ENCODE results near the gene SMIM45.

Gene SMIM45

GRCh38 chr22:41951898-41952474 is at the start of gene SMIM45:
Gene SMIM45 (plus strand): TSS chr22:41952150.
- no peak for DNase-seq

- no peak for DNase-seq
These were observed 49.0 kb upstream of the SMIM45 start for GRCh38 chr22:41902932-41903421.

GRCh38 chr22:41904450-41905410 is 47.2 kb upstream of the SMIM45 start:
- no peak for DNase-seq

GRCh38 chr22:41905411-41906202 is 46.3 kb upstream of the SMIM45 start:
- DNase-seq: no peak

- DNase-seq: no peak
These were observed 45.1 kb upstream of the SMIM45 start for GRCh38 chr22:41906822-41907221.

- no peak for DNase-seq
These were observed 44.2 kb upstream of the SMIM45 start for GRCh38 chr22:41907436-41908401.

- no peak for DNase-seq
These were observed 43.3 kb upstream of the SMIM45 start for GRCh38 chr22:41908411-41909309.

- DNase-seq: no peak
These were observed 42.5 kb upstream of the SMIM45 start for GRCh38 chr22:41909310-41910049.

GRCh38 chr22:41910050-41911000 is 41.6 kb upstream of the SMIM45 start:
- peak; percentile 48 for DNase-seq

- DNase-seq: no peak
These were observed 40.8 kb upstream of the SMIM45 start for GRCh38 chr22:41911001-41911611.

GRCh38 chr22:41912338-41913039 is 39.5 kb upstream of the SMIM45 start:
- no peak for DNase-seq

- no peak for DNase-seq
These were observed 38.8 kb upstream of the SMIM45 start for GRCh38 chr22:41913040-41913719.

- DNase-seq: no peak
These were observed 38.0 kb upstream of the SMIM45 start for GRCh38 chr22:41913842-41914534.

GRCh38 chr22:41914611-41915034 is 37.3 kb upstream of the SMIM45 start:
- no peak for DNase-seq

GRCh38 chr22:41915035-41915785 is 36.7 kb upstream of the SMIM45 start, which contains the start of gene SHISA8:
Gene SHISA8 (minus strand): TSS chr22:41915074. CDS start chr22:41914667, 407 bp downstream.
- peak; percentile 67 for DNase-seq

All from activated CD4-positive, alpha-beta T cell treated with anti-CD3 and anti-CD28 coated beads for 48 hours (primary cell).